NT2/D1 (cell line): ENCODE measurements around the gene KCNG1.

ENCODE experiments used
- DNase-seq: peaks from one replicate; pipeline ENCODE4 v3.0.0-alpha.2; 2011; ENCODE audit warnings: low read depth, low spot score
- H3K27me3 ChIP-seq: 2 replicates; pipeline ENCODE4 v1.6.0; 2011; ENCODE audit warnings: mild to moderate bottlenecking; ENCODE audit not compliant: insufficient read length, insufficient read depth
- H3K36me3 ChIP-seq: 2 replicates; pipeline ENCODE4 v1.6.1; 2011; ENCODE audit warnings: mild to moderate bottlenecking, low read length, mixed read lengths; ENCODE audit not compliant: insufficient read depth, insufficient read length
- H3K4me1 ChIP-seq: 2 replicates; pipeline ENCODE4 v1.5.1; 2011; ENCODE audit not compliant: insufficient read depth, insufficient read length
- H3K4me3 ChIP-seq: 2 replicates; pipeline ENCODE4 v1.5.1; 2011; ENCODE audit warnings: low read depth; ENCODE audit not compliant: insufficient read length
- H3K9ac ChIP-seq: 2 replicates; pipeline ENCODE4 v1.6.0; 2011; ENCODE audit warnings: low read depth; ENCODE audit not compliant: insufficient read length
- H3K9me3 ChIP-seq: 2 replicates; pipeline ENCODE4 v1.5.1; 2011; ENCODE audit warnings: mild to moderate bottlenecking, low read length; ENCODE audit not compliant: insufficient read depth
- SUZ12 ChIP-seq: IDR thresholded peaks from 2 replicates; pipeline ENCODE4 v1.6.1; 2011; ENCODE audit not compliant: insufficient read length, insufficient read depth; ENCODE audit errors: extremely low read depth
- YY1 ChIP-seq: IDR thresholded peaks from 2 replicates; pipeline ENCODE4 v1.6.1; 2011; ENCODE audit not compliant: insufficient read length, insufficient read depth
- ZNF274 ChIP-seq: IDR thresholded peaks from 2 replicates; pipeline ENCODE4 v1.6.1; 2011; ENCODE audit warnings: mild to moderate bottlenecking, low read depth, low read length

KCNG1 gene

DNA sequence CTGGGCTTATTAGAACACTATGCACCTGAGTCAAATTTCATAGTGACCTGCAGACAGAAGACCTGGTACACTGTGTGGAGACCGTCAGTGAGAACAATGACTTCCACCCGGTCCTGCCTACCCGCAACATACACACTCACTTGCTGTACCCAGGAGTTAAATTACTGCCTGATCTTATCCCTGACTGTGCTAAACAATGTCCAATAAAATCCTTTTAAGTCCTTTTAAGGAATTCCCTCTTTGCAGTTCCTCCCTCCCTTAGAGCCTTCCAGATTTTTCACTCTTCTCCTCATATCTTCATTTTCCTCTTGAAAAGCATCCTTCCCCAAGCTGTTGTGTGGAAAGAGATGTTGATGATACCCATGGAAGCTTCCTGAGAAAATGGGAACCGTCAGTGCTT lies 3.4 kb upstream of the KCNG1 start:
- peaks cover 29% of the 10 kb centered on the region for H3K27me3 ChIP-seq
- TF ChIP-seq YY1 (no peak), SUZ12 (no peak), ZNF274 (no peak)

DNA sequence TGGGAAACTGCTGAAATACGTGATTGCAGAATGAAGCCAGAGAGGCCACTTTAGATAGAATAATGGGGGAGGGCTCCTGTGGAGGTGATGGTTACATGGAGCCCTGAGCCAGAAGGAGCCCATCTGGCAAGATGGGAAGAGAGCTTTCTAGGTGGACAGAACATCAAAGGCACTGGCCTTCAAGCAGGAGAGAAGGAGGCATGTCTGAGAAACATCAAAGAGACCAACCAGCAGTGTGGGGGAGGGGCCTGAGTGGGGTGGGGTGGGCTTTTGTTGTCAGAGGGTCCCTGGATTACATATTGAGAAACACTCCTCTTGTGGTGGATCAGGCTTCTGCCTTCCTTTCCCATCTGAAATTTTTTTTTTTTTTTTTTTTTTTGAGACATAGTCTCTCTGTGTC lies 1.9 kb upstream of the KCNG1 start:
- DNase-seq, result no peak
- Histone ChIP-seq H3K4me3 (no peak overlapping the region), H3K9me3 (no peaks in the 10 kb centered on the region), H3K36me3 (peaks cover 14% of the 10 kb centered on the region), H3K4me1 (peaks cover 16% of the 10 kb centered on the region), H3K27me3 (peaks cover 29% of the 10 kb centered on the region), H3K9ac (no peak overlapping the region)
- no peak for TF ChIP-seq YY1
- no peak for TF ChIP-seq SUZ12
- TF ChIP-seq ZNF274, result no peak

More for the DNA sequence above, 3.4 kb upstream of the KCNG1 start:
- Histone ChIP-seq H3K9ac (no peak overlapping the region), H3K36me3 (no peaks in the 10 kb centered on the region), H3K9me3 (no peaks in the 10 kb centered on the region), H3K4me3 (no peak overlapping the region), H3K4me1 (peaks cover 17% of the 10 kb centered on the region)
- DNase-seq, result no peak

DNA sequence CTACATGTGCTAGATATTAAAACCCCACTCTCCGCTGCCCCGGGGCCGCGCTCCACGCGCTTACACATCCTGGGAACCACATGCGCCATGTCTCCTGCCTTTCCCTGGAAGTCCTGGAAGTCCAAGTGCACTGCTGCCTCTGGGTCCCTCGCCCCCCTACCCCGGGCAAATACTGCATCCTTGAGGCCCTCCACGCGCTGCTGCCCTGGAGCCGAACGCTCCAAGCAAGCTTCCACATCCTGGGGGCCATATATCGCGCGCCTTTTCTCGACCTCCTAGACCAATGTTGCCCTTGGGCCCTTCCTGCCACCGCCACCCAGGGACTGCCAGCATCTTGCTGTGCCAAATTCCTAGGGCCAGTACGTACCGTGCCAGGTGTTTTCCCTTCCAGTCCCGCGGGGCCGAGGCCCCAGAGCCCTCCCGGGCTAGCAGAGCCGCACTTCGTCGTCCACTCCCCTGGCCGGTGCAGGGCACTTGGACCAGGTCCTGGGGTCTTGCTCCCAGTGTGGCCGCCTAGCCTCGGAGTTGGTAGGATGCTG lies 779 bp upstream of the KCNG1 start:
- Histone ChIP-seq H3K36me3 (peaks cover 24% of the 10 kb centered on the region), H3K9ac (peak overlapping the region; percentile 84), H3K27me3 (peaks cover 25% of the 10 kb centered on the region), H3K4me3 (peak overlapping the region; percentile 88), H3K9me3 (no peaks in the 10 kb centered on the region), H3K4me1 (peaks cover 14% of the 10 kb centered on the region)
- no peak for DNase-seq
- no peak for TF ChIP-seq SUZ12
- TF ChIP-seq ZNF274, result no peak
- TF ChIP-seq YY1, result no peak

DNA sequence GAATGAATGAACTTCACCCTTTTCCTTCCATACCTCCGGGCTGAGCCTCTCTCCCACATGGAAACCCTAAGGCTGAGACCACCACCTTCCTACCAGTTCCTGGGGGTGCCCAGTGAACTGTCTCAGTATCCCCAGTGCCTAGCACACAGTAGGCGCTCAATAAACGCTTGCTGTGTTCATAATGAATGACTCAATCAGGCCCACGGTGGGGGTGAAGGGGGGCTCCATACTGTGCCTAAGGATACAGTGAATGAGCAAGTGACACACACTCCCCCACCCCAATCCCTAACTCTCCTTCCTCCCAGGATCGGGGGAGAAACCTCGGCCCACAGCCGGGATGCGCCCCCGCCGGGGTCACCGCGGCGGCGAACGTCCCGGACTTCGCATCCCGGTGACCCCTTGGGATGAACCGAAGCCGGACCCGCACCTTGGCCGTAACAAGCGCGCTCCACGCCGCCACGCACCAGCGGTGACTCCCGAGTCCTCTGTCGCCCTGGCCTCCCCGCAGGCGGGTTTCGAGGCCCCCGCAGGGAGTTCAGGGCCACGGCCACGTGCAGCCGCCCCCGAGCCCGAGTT lies 592 bp downstream of the KCNG1 start:
- peak overlapping the region; percentile 95 for H3K9ac ChIP-seq
- no peak for DNase-seq
- H3K4me1 ChIP-seq, result peaks cover 13% of the 10 kb centered on the region
- H3K9me3 ChIP-seq, result no peaks in the 10 kb centered on the region
- peak overlapping the region; percentile 88 for H3K4me3 ChIP-seq
- H3K27me3 ChIP-seq, result peaks cover 19% of the 10 kb centered on the region
- peaks cover 38% of the 10 kb centered on the region for H3K36me3 ChIP-seq
- TF ChIP-seq SUZ12 (no peak), YY1 (no peak), ZNF274 (no peak)

DNA sequence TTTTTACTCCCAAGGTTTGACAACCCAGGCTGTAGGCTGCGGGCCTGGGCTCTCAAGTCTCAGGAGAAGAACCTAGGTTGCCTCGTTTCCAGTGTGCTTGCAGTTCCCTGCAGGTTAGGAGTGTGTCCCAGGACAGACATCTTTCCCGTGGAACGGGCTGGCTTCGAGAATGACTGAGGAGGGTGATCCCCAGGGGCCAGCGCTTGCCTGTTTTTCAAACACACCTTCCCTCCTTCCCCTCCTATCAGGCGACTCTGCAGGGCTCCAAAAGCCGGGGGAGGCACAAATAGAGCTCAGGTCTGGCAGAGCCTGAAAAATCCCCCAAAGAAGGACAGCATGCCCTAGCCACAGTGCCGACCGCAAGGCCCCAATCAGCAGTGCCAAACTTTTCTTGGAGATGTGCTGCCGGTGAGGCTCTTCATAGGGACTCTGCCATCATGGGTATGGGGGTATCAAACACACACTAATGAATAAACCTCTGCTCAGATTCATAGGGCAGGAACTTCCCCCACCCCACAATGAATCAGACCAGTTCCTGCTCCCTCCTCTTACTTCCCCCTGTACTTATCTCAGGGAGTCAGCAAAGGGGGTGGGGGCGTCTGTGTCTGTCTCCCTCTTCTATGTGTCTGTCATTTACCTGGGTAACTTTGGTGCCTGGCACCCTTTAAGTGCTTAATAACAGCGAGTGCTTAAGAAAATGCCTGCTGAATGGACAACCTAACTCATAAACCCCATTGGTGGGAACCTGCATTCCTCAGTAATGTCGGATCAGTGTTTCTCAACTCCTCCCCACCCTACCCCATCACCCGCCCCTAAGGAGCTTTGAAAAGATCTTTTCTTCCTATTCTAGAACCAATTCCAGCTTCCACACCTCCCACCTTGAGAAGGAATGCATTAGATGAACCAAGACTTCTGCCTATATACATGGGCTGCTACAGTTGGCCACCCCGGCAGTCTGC lies 1.6 kb downstream of the KCNG1 start:
- Histone ChIP-seq H3K4me3 (peak overlapping the region; percentile 88), H3K27me3 (peaks cover 19% of the 10 kb centered on the region), H3K9ac (peak overlapping the region; percentile 95), H3K9me3 (no peaks in the 10 kb centered on the region), H3K4me1 (peaks cover 13% of the 10 kb centered on the region), H3K36me3 (peaks cover 47% of the 10 kb centered on the region)
- peak; percentile 27 for DNase-seq
- TF ChIP-seq YY1 (no peak), SUZ12 (no peak), ZNF274 (no peak)

DNA sequence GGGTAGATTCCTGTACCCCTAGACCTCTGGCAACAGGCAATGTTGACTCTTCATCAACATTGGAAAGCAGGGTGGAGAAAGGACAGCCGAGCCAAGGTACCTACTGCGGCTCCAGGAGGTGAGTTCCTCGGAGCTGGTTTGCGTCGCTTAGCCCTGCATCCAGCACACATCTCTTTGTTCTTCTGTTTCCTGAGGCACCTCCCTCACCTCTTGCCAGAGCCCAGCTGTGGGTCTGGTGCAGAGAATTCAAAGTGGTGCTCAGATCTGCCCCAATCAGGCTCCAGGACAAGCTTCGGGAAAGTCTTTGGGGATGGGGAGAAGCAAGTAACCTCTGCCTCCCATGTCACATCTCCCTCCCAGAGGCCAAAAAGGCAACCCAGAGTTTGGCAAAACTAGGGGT lies 2.2 kb downstream of the KCNG1 start:
- Histone ChIP-seq H3K27me3 (peaks cover 19% of the 10 kb centered on the region), H3K9ac (peak overlapping the region; percentile 68), H3K36me3 (peaks cover 48% of the 10 kb centered on the region), H3K9me3 (no peaks in the 10 kb centered on the region), H3K4me3 (peak overlapping the region; percentile 88), H3K4me1 (peaks cover 13% of the 10 kb centered on the region)
- TF ChIP-seq YY1, result no peak
- TF ChIP-seq SUZ12, result no peak
- no peak for TF ChIP-seq ZNF274
- no peak for DNase-seq
